Measurements from ENCODE around the gene VIT.

- TF ChIP-seq CTCF (IDR thresholded peaks at IDR 0.05) = no peak
- TF ChIP-seq POLR2A (IDR thresholded peaks at IDR 0.05) = no peak
Observed at GRCh38 chr2:36670881-36671595, 25.5 kb upstream of the VIT start.

Measured in Peyer's patch (tissue), 4 donors.